Renal pelvis (tissue), 12 donors: ENCODE measurements around the gene GREM1. TPM values are rescaled to one million over a fixed set of nuclear protein-coding genes. Genes with fewer than 3 reads are reported as not detected.

Experiments
- DNase-seq: peaks from one replicate; pipeline ENCODE4 v3.0.0-alpha.2; 2013
- long read RNA-seq, 16 experiments: transcript quantifications; one replicate each; lab custom pipeline, GENCODE V29; 2026
- polyA plus RNA-seq, 3 donors: library from polyadenylated mRNA; unstranded; fragments of 120-200 nt; gene quantifications; one replicate each; pipeline ENCODE4 v1.2.1, GENCODE V29; 2013; ENCODE audit not compliant: insufficient read length in 3 of 3

The GREM1 gene
- polyA plus RNA-seq: under 1 TPM; 0.19 to 0.58 (median 0.29) TPM
- long read RNA-seq, donor 1: 0 reads
- long read RNA-seq, donor 2: 0 reads
- long read RNA-seq, donor 3: 0 reads
- long read RNA-seq, donor 4: 0 reads
- long read RNA-seq, donor 5: 0 reads
- long read RNA-seq, donor 6: 0 reads
- long read RNA-seq, donor 7: 0 reads
- long read RNA-seq, donor 8: 0 reads
- long read RNA-seq, donor 9: 0 reads
- long read RNA-seq, donor 10, full-length matches to known transcripts: 1 of 1 reads
- long read RNA-seq, donor 10, partial matches to known transcripts: 0 of 1 reads
- long read RNA-seq, donor 10, other reads (novel, unspliced or antisense): 0 of 1 reads
- long read RNA-seq, donor 11: 0 reads
- long read RNA-seq, donor 12: 0 reads
- long read RNA-seq, donor 13: 0 reads
- long read RNA-seq, donor 14: 0 reads
- long read RNA-seq, donor 15: 0 reads
- long read RNA-seq, donor 16: 0 reads

DNA sequence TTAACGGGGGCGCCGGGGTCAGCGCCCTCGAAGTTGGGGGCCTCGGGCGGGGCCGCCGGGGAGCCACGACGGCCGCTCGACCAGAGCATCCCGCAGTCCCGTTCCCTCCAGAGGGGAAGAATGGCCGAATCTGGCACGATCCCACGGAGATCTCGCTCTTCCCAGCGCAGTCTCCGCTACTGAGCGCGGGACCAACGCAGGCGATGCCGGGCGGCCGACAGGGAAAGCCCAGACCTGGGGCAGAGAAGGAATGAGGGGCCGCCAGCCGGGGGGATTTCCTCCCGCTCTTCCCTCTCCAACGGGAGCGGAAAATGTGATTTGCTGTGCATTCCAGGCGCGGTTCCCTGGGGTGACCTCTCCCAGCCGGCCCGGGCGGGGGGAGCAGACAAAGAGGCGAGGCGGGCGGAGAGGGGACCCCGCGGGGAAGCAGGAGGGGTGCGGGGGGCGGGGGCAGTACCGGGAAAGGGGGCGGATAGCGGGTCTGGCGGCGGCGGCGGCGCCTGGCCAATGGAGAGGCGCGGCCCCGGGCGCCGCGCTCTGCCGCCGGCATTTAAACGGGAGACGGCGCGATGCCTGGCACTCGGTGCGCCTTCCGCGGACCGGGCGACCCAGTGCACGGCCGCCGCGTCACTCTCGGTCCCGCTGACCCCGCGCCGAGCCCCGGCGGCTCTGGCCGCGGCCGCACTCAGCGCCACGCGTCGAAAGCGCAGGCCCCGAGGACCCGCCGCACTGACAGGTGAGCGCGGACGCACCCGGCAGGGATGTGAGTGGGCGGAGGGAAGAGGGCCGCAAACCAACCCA lies at the start of gene GREM1:
Gene GREM1, plus strand, starts transcription at position 579 of the 801 bp plus-strand sequence. CDS start 12,687 bp downstream, outside the sequence.
- peak; percentile 33 for DNase-seq

GRCh38 chr15:32668942-32669341 lies 48.9 kb upstream of the GREM1 start:
- DNase-seq: no peak

- DNase-seq: no peak
These were observed 47.8 kb upstream of the GREM1 start for GRCh38 chr15:32669896-32670611.

GRCh38 chr15:32670623-32671022 lies 47.2 kb upstream of the GREM1 start:
- DNase-seq: no peak

DNA sequence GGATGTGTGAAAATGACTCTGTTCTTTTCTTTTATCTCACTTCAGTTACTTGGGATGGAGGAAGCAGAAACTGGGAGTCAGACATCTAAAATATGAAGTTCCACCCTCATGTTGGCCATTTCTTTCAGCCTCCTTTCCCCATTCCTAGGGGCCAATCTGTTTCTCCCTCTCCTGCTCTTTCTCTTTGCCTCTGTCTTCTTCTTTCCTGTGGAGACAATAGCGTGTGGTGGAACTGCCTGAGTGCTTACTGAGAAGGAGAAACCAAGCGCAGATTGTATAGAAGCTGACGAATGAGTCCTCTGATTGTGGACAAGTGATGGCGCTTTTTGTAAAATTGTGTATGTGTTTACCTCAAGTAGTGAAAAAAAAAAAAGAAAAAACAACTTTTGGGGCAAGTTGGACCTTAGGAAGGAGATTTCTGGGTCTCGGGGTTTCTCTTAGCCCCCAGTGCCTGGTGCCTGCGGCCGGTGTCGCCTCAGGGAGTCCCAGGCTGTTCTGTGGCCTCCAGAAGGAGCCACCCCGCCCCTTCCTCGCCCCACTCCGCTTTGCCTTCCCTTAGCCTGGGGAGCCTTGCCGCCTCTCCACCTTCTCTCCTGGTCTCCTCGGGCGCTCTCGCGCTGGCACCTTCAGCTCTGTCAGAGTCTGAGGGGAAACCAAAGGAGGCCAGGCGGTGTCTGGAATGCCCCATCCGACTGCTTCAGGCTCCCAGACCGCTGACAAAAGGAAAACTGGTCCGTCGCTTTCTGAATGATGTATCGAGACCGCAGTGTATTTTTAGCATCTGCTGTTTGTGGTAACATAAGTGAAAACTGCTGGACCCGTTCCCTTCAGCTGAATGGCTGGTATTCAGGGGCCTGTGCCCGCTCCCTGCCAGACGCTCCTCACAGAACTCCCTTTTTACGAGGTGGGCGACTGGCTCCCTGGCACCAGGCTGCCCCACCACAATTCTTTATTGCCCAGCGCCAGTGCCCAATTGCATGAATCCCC lies 46.2 kb upstream of the GREM1 start:
- no peak for DNase-seq

GRCh38 chr15:32674681-32675080 lies 43.1 kb upstream of the GREM1 start:
- no peak for DNase-seq

DNA sequence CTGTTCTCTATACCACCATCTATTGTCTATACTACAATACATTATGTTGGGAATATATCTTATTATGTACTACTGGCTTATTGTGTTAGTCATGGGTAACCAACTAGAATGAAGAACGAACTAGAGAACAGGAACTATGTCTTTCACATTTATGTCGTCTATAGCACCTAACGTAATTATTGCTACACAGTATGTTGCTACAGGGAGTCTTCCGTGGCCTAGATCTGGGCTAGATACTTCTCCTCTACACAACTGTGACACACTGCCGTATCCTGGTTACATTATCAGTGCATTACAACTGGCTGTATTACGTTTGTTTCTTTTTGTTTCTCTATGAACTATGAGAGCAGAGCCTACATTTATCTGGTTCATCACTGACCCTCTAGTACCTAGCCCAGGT lies 42.3 kb upstream of the GREM1 start:
- no peak for DNase-seq

GRCh38 chr15:32676169-32676568 lies 41.6 kb upstream of the GREM1 start:
- no peak for DNase-seq

GRCh38 chr15:32677238-32677750 lies 40.5 kb upstream of the GREM1 start:
- DNase-seq: no peak

- no peak for DNase-seq
These were observed 38.5 kb upstream of the GREM1 start for GRCh38 chr15:32679298-32679690.

DNA sequence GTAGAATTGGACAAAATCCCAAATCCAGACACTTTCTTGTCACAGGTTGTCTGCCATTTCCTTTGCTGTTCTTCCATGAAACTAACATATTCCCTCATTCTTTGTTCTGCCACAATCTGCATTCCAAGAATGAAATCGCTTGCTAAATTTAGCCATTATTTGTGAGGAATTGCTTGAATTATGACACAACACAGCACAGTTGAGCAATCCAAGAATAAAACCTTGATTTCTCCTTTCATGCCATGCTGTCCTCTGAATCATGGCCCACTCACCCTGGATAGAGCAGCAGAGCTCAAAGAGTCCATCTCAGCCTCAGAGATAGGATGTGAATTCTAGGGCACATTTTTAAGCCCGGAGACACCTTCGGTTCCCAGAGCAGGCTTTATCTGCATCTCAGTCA lies 35.2 kb upstream of the GREM1 start:
- no peak for DNase-seq

GRCh38 chr15:32682977-32683630 lies 34.7 kb upstream of the GREM1 start:
- DNase-seq: no peak

DNA sequence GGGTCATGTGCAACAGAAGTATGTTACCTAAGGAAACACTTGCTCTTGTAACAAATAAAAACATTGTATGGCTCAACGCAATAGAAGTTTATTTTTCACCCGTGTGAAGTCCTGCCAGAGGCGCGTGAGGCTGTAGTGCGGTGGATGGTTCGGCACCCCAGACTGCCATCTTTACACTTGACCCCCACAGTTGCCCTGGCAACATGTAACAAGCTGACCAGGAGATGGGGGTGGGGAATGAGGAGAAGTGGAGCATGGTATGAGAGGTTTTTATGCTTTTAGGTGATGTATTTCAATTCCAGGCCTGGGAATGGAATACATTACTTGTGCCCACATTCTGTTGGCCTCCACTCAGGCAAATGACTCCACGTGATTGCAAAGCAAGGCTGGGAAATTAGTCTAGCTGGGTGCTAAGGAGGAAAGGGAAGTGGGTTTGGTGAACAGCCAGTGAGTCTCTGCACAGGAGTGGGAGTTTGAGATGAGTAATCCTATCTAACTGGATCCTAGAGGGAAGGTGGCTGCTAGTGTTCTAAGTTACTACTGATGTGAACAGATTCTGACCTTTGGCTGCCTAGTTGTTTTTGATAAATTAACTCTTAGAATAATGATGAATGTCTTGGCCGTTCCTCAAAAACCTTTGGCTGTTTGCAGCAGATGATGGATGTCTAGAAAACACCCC lies 33.8 kb upstream of the GREM1 start:
- no peak for DNase-seq

GRCh38 chr15:32685576-32685975 lies 32.2 kb upstream of the GREM1 start:
- no peak for DNase-seq

GRCh38 chr15:32687556-32687955 lies 30.2 kb upstream of the GREM1 start:
- DNase-seq: no peak

- no peak for DNase-seq
These were observed 29.6 kb upstream of the GREM1 start for GRCh38 chr15:32688151-32688639.

DNA sequence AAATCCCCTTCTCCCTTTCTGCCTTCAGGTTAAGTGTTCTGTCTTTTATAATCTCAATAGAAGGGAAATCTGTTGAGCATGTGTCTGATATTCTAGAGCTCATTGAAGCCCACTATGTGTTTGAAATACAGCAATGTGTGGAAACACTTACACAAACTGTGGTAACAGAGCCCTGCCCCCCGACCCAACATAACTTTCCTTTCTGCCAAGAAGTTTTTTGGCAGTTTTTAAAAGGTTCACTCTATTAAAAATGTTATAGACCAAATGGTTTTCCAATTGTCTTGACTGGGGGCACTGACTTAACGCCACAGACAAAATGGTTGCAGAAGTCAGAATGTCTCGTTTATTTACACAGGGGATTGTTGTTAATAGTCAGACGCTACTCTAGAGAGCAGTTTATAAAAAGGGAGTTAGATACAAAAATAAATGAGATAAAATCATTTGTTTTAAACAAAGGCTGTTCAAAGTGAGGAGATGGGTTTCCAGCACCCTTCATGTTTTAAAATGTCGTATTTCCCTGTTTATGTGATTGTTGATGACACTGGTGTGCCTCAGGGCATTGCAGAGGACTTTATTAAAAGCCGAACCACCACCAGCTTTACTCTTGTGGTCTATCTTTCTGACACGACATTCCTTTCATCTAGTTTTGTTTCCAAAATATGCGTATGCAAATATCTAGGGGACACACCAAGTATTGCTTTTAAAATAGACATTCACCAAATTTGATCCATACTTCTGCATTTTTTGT lies 26.7 kb upstream of the GREM1 start:
- no peak for DNase-seq

DNA sequence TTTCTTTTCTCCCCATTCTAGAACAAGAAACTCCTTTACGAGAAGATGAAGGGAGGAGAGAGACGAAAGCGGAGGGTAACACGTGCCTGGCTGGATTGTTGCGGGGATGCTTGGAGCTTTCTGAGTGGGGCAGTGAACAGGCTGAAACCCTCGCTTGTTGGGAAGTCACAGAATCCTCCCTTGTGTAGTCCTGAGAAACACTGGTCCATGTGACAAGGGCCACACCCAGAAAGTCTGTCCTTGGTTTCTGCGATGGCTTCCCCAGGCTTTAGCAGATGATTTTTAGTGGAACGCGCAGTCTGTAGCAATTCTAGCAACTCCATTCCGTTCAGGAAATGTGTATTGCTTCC lies 26.1 kb upstream of the GREM1 start:
- no peak for DNase-seq

DNA sequence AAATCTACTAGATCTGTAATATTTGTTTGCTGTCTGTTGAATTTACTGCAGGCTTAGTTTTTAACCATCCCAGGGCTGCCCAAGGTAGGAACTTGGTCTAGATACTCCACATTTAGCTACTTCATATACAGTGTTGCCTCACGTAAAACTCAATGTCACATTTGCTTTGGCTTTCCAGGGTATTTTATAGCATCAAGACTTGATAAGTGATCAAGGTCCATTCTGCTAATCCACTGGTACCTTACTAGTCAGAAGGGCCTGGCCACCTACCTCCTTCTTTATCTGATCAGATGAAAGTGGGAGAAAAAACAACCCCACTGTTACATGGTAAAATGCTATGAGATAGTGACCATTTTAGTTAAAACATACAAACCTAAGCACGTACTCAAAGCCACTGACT lies 25.5 kb upstream of the GREM1 start:
- no peak for DNase-seq
